ENCODE results near the gene CATSPERZ. TPM values are rescaled to one million over a fixed set of nuclear protein-coding genes. Genes with fewer than 3 reads are reported as not detected.

CATSPERZ gene
- total and polyA plus RNA-seq, 9 of the 15 experiments (the other 6 are each of a cell fraction or from before 2014, with no cell fraction given), result 0.86 to 8.5 (median 3.5) TPM

DNA sequence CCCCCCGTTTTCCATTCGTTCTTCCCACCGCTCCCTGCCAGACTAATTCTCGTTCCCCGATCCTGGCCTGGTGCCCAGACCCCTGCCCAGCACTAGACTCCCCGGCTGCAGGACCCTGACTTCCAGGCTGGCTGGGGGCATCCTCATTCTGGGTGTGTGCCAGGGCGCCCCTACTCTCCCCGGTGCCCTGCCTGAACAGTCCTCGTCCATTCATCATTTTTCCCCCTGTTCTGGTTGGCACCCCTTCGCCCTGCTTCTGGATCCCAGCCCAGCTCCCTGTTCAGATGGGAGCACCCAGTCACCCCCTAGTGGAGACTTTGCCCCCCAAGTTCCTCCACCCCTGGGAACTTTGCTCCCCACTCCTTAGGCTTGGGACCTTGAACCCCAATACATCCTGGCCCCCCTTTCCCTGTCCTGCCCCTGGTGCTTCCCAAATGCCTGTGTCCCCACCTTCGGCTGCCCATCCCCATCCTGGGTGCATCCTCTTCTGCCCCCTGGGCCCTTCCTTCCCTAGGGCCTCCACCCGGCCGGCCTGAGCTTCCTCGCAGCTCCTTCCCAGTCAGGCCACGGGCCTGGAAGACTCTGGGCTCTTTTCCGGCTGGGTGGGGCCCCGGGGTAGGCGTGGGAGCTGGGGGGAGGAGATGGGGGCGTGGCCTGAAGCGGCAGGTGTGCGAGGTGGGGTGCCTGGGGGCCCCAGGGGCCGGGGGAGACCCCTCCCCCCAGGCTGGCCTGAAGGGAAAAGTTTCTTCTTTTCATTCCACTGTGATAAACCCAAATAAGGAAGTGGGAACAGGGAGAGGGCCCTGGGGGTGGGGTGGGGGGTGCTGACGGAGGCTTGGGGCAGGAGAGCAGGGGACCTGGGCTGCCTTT, 47.9 kb upstream of the CATSPERZ start (continued):
- TF ChIP-seq ATF4 (CRISPR knock-in tag; IDR thresholded peaks at IDR 0.05) (no peak), SP1 (CRISPR knock-in tag; IDR thresholded peaks at IDR 0.05) (no peak), ZFX (CRISPR knock-in tag; IDR thresholded peaks at IDR 0.05) (peak; percentile 28; the same call in 1 of the 2 replicates), THAP7 (CRISPR knock-in tag; IDR thresholded peaks at IDR 0.05) (no peak), ZNF282 (CRISPR knock-in tag; IDR thresholded peaks at IDR 0.05) (no peak), ZNF584 (CRISPR knock-in tag; IDR thresholded peaks at IDR 0.05; ENCODE audit: low read depth) (no peak), TCF15 (CRISPR knock-in tag; IDR thresholded peaks at IDR 0.05) (no peak), RAD21 (CRISPR knock-in tag; conservative IDR thresholded peaks at IDR 0.05 in 1 of 2, IDR thresholded peaks at IDR 0.05 in 1 of 2) (peak in 1 of 2 experiments; percentile 33; a peak in 2 of 4 replicates), L3MBTL2 (IDR thresholded peaks at IDR 0.05) (peak; percentile 47; the same call in 1 of the 2 replicates), RFX5 (IDR thresholded peaks at IDR 0.05; ENCODE audit: low read depth, low read length) (no peak), ZKSCAN8 (CRISPR knock-in tag; IDR thresholded peaks at IDR 0.05) (no peak), ARID1B (IDR thresholded peaks at IDR 0.05) (0 out of 2 replicates have a peak, but pooled peaks have one; percentile 30), ZBTB7A (IDR thresholded peaks at IDR 0.05; ENCODE audit: borderline replicate concordance, control insufficient read depth, low read depth, low read length) (peak; percentile 39; the same call in 1 of the 2 replicates), GTF2A2 (tag; IDR thresholded peaks at IDR 0.05) (no peak), ZNF253 (CRISPR knock-in tag; conservative IDR thresholded peaks at IDR 0.05) (no peak), NONO (IDR thresholded peaks at IDR 0.05; ENCODE audit: low read depth in 2 of 2, low read length in 1 of 2) (no peak), ZBTB2 (IDR thresholded peaks at IDR 0.05) (peak; percentile 71), MYC (IDR thresholded peaks at IDR 0.05; ENCODE audit: low read depth, low read length) (peak; percentile 22; the same call in 1 of the 2 replicates), MYC (CRISPR knock-in tag; IDR thresholded peaks at IDR 0.05; ENCODE audit: borderline replicate concordance, low read depth) (no peak), ZNF780A (CRISPR knock-in tag; IDR thresholded peaks at IDR 0.05) (no peak), SPI1 (IDR thresholded peaks at IDR 0.05; ENCODE audit: borderline replicate concordance, low read depth, low read length) (peak; percentile 71), SMARCA4 (IDR thresholded peaks at IDR 0.05) (no peak), ZNF551 (CRISPR knock-in tag; IDR thresholded peaks at IDR 0.05) (no peak)
